Measurements from ENCODE around the gene AQP6.

GRCh38 chr12:49933796-49934195 lies 39.0 kb upstream of the AQP6 start:
- no peak for TF ChIP-seq CTCF (IDR thresholded peaks at IDR 0.05)
- no peak for TF ChIP-seq POLR2A (IDR thresholded peaks at IDR 0.05)
- TF ChIP-seq EP300 (IDR thresholded peaks at IDR 0.05) = no peak
